DMS153 treated with DMSO at 0.1 percent for 48 hours (cell line): ENCODE measurements around the gene POTEC.
"Not testable (repeated sequence)": the region's sequence is repeated elsewhere in the genome, so short reads cannot be mapped to it uniquely, and the experiment has no call there.

Experiments used
- DNase-seq: peaks from one replicate; lab custom pipeline; 2025; ENCODE audit not compliant: unreplicated experiment; lab: John Stamatoyannopoulos, UW

Gene POTEC

DNA sequence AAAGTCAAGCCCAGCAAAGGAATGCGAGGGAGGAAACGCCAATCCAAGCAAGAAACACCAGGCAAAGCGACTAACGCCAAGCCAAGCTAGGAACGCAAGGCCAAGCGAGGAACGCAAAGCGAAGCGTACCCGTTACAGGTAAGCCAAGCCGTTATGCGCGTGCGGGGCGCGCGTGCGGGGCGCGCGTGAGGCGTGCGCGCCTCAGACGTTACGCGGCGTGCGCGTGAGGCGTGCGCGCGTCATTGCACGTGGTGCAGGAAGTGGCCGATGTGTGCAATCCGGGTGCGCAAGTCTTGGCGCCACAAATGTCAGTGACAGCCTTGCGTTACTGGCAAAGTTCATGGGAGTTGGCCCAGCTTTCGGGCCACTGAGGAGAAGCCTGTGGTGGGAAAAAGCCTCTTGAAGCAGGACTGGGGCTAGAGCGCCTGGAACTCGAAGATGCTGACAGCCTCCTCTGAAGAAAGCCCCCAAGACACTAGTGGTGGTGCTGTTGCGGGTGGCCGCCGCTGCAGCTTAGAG lies at the start of gene POTEC:
TSS of gene POTEC (minus strand) at position 155 of the 519 bp plus-strand sequence. CDS start 454 bp downstream, outside the sequence.
- DNase-seq = not testable (repeated sequence)

DNA sequence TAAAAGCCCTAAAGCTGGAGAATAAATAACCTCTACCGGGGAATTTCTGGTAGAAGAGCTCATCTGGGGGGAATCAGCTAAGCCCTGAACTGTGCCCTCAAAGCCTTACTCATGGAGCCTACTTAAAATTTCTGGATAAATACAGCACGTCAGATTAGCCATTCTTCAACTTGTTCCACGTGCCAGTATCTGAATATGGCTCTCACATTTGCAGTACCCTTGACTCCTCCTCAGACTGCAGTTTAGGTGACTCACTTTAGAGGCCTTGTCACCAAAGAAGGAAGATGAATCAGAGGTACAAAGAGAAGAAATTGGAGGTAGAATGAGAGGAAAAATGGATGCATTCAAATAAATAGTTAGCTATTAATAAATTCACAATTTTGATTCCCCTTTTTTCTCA lies 34.6 kb upstream of the POTEC start:
- DNase-seq = no peak

DNA sequence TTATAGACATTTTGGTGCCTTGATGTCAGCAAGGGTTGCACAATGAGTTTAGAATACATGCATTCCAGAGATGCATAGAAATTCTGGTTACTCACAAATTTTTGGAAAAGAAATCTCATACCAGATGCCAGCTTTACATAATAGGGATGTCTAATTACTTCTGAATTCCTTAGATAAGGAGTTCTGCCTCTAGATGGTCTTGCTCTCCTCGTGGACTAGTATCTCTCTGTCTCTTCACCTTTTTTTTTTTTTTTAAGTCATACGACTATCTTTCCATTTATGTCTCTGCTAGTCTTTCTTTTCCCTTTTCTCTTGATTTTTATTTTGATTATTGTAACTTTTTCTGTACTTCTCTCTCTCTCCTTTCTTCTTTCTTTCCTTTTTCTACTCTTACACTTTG lies 16.1 kb upstream of the POTEC start:
- not testable (repeated sequence) for DNase-seq

DNA sequence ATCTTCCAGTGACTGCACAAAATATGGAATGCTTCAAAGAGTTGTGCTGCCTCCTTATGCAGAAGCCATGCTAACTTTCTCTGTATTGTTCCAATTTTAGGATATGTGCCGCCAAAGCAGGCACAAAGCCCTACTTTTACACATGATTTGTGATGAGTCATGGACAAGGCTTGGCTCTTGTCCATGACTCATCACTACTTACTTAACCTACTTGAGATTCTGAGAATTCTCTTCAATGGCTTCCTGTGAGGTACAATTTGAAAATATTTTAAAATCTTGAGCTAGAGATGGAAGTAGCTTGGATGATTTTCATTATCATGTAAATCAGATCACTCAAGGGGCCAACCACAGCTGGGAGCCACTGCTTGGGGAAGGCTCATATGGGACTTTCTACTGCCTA lies 11.7 kb downstream of the POTEC start:
- not testable (repeated sequence) for DNase-seq

DNA sequence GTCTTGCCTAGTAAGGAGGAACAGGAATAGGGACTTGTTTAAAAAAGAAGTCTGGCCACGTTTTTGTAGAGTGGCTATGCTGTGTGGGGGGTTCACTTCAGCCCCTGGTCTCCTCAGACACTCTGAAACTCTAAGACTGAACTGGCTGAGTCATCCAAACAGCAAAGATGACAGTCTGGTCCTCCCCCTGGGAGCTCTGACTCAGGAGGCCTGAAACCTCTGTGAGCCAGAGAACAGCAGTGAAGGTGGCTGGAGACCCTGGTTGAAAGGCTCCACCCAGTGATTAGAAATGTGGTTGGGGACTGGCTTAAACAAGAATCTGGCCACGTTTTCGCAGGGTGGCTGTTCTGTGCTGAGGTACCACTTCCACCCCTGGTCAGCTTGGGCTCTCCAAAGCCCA lies 32.7 kb downstream of the POTEC start:
- not testable (repeated sequence) for DNase-seq

DNA sequence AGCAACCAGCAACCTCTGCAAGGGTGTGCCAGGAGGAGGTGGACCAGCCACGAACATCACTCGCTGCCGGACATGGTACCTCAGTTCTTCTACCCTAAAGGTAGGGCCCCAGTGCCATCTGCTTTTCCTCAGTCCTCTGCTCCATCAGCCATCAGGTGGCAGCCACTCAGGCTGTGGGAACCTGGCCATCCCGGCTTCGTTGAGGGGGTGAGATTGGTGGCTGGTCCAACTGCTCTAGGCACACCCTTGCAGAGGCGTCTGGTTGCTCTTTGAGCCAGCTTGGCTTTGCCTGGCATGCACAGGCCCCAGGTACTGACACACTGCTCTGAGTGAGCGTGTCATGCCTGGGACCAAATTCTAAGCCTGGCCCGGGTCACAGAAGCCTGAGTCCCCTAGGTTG lies 39.7 kb downstream of the POTEC start:
- not testable (repeated sequence) for DNase-seq

DNA sequence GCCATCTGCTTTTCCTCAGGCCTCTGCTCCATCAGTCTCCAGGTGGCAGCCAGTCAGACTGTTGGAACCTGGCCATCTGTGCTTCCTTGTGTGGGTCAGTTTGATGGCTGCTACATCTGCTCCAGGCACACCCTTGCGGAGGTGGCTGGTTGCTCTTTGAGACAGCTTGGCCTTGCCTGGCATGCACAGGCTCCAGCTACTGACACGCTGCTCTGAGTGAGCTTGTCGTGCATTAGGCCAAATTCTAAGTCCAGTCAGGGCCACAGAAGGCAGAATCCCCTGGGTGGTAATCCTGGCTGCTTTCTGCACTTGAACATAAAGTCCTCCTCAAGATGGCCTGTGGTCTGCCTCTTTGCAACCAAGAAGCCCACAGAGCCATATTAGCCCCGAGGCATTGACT lies 41.5 kb downstream of the POTEC start:
- not testable (repeated sequence) for DNase-seq

DNA sequence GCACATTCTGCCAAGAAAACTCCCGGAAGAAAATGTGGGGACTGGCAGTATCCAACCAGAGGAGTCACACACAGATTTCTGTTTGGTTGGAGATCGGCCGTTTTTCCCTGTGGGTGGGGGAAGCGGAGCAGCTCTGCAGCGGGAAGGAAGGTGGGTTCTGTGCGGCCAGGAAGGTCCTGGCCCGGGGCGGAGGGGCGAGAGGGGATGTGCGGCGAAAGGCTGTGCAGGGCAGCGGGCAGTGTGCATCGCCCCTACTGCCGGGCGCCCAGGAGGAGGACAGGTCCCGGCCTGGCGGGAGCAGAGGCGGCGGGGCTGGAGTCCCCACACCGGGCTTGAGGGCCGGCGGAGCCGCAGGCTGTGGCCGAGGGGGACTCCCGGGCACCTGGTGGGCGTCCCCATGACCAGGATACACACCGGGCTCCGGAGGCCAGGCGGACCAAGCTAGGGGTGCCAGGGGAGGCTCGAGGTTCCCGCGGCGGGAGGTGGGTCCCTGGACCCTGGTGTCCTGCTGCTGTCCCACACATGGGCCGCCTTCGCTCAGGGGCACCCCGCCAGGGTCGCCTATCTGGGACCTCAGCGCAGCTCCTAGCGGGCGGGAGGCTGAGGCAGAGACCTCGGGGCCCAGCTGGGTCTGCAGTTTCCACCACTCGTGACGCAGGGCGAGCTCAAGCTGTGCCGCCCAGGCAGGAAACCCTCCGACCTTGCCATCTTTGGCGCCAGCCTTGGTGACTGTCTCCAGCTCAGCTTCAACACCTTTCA lies 54.0 kb downstream of the POTEC start:
- DNase-seq = not testable (repeated sequence)

DNA sequence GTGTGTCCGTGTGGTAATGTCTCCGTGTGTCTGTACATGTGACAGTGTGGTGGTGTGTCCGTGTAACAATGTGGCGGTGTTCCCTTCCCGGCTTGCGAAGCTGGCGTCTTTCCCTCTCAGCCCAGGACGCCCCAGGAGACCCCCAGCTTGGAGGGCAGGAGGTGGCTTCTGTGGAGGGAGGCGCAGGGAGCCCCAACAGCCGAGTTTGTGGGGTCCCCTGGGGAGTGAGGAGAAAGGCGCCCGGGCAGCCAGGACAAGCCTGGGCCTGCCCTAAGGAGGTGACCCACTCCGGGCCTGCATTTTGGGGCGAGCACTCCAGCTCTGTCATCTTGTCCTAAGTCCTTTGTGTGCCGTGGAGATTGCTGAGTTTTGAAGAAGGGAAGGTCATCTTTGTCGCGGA lies 54.6 kb downstream of the POTEC start:
- not testable (repeated sequence) for DNase-seq

DNA sequence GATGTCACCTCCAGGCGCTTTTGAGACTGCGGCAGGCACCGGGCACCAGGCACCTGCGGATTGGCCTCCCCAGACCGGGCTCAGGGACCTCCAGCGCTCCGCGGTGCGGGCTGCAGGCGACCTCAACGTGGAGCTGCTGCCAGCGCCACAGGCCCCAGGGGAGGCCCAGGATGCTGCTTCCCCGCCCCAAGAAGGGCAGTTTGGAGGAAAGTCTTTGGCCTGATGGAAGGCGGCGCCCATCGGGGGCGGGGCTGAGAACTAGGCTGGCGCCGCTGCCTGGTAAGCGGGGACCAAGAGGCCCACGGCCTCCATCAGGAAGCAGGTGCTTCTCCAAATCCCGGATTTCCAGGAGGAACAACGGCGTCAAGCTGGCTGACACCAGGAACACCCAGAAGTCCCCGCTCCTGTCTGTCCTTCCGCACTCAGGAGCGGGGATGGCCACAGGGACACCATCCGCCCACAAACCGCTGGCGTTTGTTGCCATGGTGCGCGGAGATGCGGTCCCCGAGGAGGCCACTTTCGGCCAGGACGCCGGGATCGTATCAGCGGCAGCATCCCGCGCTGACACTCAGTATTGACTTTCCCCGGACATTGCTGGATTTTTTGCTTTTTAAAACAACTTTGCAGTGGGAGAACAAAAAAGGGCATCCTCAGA lies 56.3 kb downstream of the POTEC start:
- DNase-seq = not testable (repeated sequence)

DNA sequence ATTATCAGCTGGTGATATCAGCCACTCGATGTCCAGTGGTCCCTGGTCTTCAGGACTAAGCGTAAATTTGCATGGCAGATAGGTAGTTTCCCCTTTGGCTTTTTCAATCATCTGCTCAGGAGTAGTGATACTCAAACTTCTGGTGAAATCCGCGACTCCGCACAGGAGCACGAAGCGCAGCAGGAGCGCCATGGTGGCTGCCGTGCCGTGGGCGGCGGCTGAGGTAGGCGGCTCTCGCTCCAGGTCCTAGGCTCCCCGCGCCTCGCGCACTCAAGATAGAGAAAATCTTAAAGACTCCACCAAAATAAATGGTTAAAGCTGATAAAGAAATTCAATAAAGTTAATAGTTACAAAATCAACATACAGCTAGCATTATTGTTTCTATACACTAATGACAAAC lies 64.3 kb downstream of the POTEC start:
- DNase-seq = not testable (repeated sequence)

DNA sequence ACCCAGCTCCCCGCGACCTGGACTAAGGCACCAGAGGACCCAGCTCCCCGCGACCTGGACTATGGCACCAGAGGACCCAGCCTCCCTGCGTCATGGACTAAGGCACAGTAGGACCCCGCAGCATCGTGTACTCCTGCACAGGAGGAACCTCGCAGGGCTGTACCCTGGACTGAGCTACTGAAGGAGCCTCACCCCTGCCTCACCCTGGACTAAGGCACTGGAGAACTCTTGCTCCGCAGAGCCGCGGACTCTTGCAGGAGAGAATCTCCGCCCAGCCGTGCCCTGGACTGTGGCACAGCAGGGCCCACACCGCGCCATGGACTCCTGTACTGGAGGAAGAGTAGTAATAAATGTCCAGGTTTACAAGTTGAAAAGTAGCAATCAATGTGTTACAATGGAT lies 67.9 kb downstream of the POTEC start:
- not testable (repeated sequence) for DNase-seq

DNA sequence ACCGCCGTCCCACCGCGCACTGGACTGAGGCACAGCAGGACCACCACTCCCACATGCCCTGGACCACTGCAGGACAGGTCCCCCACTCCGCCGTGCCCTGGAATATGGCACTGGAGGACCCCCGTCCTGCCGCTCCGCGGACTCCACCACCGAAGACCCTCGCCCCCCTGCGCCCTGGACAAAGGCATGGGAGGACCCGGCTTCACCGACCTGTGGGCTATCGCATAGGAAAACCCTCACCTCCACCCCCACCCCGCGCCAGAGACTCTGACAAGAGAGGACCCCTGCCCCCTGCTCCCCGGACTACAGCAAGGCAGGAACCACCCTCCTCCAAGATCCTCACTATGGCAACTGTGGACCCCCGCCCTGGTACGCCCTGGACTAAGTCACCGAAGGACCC lies 68.6 kb downstream of the POTEC start:
- DNase-seq = not testable (repeated sequence)

DNA sequence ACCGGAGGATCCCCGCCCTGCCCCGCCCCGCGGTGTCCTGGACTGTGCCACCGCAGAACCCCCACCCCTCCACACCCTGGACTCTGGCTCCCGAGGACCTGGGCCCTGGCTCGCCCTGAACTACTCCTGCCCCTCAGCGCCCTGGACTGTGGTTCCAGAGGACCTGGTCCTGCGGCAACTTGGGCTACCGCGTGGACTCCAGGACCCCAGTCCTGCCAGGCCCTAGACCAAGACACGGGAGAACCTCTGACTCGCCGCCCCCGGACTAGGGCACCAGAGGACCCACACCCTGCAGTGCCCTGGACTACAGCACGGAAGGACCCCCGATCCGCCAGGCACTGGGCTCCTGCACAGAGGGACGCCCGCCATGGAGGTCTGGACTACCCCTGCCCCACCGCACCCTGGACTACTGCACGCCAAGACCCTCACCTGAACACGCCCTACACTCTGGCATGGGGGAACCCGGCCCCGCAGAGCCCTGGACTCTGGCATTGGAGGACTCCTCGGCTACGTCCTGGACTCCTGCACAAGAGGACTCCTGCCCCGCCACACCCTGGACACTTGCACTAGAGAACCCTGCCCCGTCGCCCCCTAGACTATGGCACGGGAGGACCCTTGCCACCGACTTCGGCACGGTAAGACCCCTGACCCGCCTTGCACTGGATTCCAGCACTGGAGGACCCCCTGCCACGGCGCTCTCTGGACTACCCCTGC lies 69.2 kb downstream of the POTEC start:
- DNase-seq = not testable (repeated sequence)

DNA sequence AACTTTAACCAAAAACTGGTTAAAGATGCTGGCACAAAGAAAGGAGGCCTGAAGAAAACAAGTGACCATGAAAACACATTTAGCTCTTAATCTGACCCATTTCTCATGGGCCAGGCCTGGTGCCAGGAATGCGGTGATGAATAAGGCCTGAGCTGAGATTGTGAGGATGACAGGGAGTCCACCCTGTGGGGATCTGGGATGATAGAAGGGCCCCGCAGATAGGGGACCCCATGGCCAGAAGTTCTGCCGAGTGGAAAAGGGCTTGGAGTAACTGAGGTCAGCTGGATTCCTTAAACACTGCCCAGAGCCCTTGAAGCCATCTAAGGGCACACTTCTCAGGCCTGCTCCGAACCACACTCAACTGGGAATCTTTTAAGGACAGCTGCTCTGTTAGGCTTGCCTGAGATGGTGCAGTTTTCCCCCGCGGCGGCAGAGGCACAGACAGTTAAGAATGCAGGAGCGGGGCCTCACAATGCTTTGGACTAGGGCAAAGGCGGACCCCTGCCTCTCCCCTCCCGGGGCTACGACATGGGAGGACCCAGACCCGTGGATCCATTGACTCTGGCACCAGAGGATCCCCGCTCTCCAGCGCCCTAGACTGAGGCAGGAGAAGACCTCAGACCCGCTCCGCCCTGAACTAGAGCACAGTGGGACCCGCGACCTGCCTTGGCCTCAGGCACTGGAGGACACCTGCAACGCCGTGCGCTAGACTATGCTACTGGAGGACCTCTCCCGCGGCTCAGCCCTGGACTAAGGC lies 70.0 kb downstream of the POTEC start:
- not testable (repeated sequence) for DNase-seq

DNA sequence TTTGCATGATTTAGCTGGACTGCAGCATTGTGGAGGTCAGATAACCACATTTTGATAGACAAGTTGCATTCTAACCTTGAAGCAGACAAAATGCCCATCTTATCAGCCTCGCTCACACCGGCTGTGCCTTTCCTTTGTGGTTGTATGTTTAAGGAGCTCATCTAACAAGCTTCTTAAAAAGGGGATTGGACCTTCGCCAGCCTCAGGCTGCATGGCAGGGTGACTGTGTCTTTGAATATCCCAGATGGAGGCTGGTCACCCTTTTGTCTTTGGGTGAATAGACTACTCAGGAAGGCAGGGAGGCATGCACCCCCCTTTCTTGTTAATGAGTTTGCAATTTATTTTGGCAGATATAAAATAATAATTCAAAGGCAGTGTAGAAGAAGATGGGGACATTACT lies 72.1 kb downstream of the POTEC start:
- DNase-seq = not testable (repeated sequence)

DNA sequence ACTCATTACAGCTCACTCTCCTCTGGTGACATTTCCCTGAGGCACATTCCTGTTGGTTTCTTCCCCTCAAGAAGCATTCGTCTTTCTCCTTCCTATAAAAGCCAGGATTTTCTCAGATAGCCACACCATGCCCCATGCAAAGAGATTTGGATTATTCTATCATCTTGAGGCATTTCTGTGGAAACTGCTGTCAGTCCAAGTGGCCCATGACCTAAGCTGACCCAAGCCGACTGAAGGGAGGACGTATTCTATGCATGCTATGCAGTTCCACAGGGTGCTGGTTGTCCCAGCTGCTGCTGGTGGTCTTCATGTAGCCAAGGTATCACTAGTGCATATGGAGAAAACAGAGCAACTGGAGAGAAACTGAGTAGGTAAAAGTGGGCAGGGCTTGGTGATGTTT lies 73.0 kb downstream of the POTEC start:
- DNase-seq = not testable (repeated sequence)

DNA sequence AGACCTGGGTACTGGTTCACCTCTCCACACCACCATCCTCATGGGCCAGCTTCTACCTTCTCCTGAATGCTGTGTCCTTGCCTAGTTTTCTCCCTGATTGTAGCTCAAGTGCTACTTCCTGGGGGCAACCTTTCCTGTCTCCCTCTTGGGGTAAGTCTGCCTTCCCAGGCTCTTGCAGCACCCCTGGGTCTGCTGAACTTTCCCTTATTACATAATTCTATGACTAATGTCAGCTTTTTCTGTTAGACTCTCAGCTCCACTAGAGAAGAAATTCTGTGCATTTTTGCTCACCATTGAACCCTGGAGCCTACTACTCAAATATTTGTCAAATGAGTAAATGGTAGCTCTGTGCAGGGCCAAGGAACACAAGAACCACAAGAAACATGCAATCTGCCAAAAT lies 73.4 kb downstream of the POTEC start:
- not testable (repeated sequence) for DNase-seq

DNA sequence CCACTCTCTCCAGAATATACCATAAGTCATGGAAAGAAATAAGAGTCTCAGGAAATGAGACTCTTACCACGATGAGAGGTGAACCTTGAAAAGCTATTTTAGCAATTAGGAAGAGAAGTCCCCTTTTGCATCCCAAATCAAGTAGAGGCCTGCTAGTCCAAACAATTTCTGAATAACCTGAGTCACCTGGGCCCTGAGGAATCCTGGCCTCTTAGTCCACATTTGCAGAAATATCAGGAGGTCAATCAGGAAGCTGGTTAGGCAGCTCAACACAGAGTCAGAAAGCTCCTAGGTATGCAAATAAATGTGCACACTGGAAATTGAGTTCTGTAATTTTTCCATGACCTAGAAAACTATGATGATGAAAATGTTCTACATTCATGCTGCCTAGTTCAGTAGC lies 77.4 kb downstream of the POTEC start:
- not testable (repeated sequence) for DNase-seq
